NT2/D1 (cell line): ENCODE results near the gene UNC5C.

ENCODE experiments used
- SUZ12 ChIP-seq: IDR thresholded peaks from 2 replicates; pipeline ENCODE4 v1.6.1; 2011; ENCODE audit not compliant: insufficient read length, insufficient read depth; ENCODE audit errors: extremely low read depth
- YY1 ChIP-seq: IDR thresholded peaks from 2 replicates; pipeline ENCODE4 v1.6.1; 2011; ENCODE audit not compliant: insufficient read length, insufficient read depth
- ZNF274 ChIP-seq: IDR thresholded peaks from 2 replicates; pipeline ENCODE4 v1.6.1; 2011; ENCODE audit warnings: mild to moderate bottlenecking, low read depth, low read length

DNA sequence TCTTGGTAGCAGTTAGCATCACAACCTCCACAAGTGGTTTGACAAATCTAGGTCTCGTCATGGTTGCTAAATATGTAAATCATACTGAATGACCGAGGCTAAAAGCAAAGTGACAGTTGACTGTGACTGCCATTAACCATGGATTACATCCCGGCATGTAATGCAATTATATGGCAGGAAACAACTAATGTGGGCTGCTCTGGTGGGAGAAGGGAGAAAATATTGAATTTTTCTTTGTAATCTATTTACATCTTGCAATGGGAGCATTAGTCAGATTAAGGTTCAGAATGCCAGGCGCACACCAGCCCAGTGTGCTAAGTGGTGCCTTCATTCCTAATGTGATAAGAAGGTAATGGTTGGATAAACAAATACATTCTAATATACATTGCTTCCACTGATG, 35.8 kb downstream of the UNC5C start:
- TF ChIP-seq SUZ12 (no peak), YY1 (no peak), ZNF274 (no peak)
